ENCODE results near the gene C18orf32.

- TF ChIP-seq CTCF (IDR thresholded peaks at IDR 0.05) (no peak), POLR2A (IDR thresholded peaks at IDR 0.05) (no peak)
Measured at GRCh38 chr18:49481907-49482306, 5.1 kb downstream of the C18orf32 start.

Data from right lobe of liver (tissue), 4 donors.